C4-2B (cell line): ENCODE data around the gene MRPS30.

ENCODE experiments used
- ZFX ChIP-seq: fragments of 450-650 bp; IDR thresholded peaks from 2 replicates; pipeline ENCODE4 v1.6.1; 2017
- TF ChIP-seq, protein P1 (sequence below): fragments of 450-650 bp; conservative IDR thresholded peaks from 2 replicates; pipeline ENCODE4 v1.5.1; 2017; ENCODE audit warnings: mild to moderate bottlenecking

DNA sequence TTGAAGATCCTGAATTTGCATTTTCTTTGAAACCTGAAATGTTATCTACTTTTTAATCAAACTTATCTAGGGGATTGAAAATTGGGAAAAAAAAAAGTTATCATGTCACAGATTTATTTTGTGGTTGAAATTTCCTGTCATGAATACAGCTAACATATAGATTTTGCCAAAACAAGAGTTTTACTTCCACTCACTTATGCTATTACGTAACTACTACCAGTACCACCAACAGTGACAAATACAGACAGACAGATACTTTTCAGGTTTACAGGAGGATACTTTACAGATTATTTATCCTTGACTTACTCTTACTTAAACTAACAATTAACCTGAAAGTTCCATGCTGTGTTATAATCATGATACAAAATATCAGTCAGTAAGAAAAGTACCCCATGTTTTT lies 6.8 kb upstream of the MRPS30 start:
- TF ChIP-seq, protein P1, sequence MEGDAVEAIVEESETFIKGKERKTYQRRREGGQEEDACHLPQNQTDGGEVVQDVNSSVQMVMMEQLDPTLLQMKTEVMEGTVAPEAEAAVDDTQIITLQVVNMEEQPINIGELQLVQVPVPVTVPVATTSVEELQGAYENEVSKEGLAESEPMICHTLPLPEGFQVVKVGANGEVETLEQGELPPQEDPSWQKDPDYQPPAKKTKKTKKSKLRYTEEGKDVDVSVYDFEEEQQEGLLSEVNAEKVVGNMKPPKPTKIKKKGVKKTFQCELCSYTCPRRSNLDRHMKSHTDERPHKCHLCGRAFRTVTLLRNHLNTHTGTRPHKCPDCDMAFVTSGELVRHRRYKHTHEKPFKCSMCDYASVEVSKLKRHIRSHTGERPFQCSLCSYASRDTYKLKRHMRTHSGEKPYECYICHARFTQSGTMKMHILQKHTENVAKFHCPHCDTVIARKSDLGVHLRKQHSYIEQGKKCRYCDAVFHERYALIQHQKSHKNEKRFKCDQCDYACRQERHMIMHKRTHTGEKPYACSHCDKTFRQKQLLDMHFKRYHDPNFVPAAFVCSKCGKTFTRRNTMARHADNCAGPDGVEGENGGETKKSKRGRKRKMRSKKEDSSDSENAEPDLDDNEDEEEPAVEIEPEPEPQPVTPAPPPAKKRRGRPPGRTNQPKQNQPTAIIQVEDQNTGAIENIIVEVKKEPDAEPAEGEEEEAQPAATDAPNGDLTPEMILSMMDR = no peak
- no peak for TF ChIP-seq ZFX
